NOMO-1 treated with DMSO at 0.1 percent for 48 hours (cell line): ENCODE data around the gene SAMD11.

Experiments used
- DNase-seq: peaks from one replicate; lab custom pipeline; 2025; ENCODE audit not compliant: unreplicated experiment; lab: John Stamatoyannopoulos, UW

Gene SAMD11

GRCh38 chr1:905071-905749, 18.5 kb upstream of the SAMD11 start:
- DNase-seq: peak; percentile 10

DNA sequence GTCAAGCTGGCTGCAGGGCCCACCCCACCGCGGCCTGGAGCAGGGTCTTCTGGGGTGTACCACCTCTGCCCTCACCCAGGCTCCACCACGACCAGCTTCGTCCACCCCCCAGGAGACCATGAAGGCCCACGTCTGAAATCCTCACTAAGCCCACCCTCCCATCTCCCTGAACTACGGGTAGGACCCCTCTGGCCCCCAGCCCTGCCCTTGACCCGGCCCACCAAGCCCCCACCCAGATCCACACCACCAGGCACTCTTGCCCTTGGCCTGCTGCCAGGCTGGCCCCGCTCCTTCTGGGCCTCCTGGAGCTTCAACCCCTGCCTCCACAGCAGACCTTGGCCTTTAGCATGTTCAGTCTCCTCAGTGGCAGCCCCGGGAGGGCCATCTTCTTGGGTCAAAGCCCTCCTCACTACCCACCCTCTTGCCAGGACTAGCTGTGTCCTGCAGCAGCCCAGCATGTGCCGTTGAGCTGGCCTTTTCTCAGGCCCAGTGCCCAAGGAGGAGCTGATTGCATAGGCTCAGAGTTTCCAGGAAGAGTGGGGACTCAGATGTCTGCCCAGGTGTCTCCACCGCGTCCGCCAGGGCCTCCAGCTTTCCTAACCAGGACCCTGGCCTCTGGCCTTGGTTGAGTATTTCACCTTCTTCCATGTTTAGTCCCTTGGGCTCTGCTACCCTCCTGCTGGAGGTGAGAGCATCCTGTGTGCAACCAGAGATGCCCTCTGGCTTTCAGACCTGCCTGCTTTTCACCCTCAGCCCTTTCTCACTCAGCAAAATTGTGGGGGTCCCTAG, 17.7 kb upstream of the SAMD11 start:
- no peak for DNase-seq

- peak; percentile 79 for DNase-seq
Observed at GRCh38 chr1:906600-907420, 16.9 kb upstream of the SAMD11 start.

DNA sequence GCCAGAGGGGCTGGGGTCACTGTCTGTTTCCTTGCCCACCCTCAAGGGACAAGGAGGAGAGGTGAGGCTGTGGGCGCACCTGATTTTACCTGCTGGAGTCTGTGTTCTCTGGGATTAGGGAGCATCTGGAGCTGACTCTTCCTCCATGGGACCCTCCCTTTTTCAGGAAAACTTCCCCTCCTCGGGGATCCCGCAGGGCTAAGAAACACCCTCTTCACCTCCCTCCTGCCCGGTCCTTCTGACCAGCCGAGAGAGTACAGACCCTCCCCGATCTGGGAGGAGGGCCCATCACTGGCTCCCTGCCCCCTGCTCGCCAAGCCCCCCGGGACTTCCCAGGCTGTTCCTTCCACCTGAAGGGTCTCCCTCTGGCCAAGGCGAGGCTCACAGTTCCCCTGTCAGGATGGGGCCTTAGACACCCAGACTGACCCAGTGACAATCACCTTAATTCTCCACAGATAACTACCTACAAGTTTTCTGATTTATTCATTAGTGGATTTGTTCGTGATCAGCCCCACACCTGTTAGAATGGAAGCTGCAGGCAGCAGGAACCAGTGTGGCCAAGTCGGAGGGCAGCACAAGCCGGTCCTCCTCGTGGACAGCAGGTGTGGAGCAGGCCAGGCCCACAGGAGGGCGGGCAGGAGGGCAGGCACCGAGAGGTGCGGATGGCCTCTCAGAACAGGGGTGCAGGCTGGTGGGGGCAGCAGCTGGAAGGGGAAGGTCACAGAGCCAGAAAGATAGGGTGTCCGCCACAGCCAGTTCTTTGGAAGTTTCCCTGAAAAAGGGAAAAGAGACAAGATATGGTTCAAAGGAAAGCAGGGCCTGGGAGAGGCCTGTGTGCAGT, 15.9 kb upstream of the SAMD11 start:
- no peak for DNase-seq

GRCh38 chr1:908661-909060, 15.1 kb upstream of the SAMD11 start:
- DNase-seq: no peak

- no peak for DNase-seq
Observed at GRCh38 chr1:909861-910310, 13.8 kb upstream of the SAMD11 start.

GRCh38 chr1:910311-910880, 13.3 kb upstream of the SAMD11 start:
- no peak for DNase-seq

DNA sequence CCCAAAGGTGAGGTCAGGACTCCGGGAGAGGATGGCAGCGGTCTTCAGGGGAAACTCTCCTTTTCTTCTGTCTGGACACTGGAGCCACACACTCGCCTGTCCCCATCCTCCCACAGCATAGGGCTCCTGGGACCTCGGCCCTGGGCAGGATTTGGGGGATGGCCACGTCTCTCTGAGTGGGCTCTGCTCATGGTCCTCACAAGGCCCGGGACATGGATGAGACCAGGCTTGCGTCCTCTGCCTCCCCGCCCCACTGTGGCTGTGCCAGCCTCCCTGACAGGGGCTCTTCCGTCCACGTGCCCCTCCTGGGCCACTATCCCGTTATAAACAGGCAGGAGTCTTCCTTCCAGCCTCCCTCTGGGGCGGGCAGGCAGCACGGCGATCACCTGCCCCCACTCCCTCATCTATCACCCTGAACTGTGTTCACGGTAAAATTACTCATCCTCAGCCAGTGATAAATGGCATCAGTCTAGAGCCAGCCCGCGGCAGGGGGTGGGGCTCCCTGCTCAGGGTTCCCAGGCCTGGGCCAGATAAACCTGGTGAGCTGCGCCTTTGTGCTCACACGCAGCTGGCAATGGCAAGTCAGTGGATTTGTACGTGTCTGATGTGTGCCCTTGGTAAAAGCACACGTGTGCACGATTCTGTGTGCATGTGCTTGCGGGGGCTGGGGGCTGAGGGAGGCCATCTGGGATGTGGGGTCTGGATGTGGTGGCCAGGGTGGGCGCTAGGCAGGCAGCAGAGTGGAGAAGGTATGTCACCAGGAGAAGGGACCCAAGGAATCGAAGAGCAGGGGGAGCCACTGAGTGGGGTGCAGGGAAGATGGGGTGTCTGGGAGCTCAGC, 12.6 kb upstream of the SAMD11 start:
- DNase-seq: no peak

- DNase-seq: no peak
Observed at GRCh38 chr1:911875-912739, 11.6 kb upstream of the SAMD11 start.

GRCh38 chr1:912740-913301, 10.9 kb upstream of the SAMD11 start:
- DNase-seq: peak; percentile 47

GRCh38 chr1:913491-914130, 10.1 kb upstream of the SAMD11 start:
- no peak for DNase-seq

GRCh38 chr1:914131-914890, 9.4 kb upstream of the SAMD11 start:
- DNase-seq: no peak

DNA sequence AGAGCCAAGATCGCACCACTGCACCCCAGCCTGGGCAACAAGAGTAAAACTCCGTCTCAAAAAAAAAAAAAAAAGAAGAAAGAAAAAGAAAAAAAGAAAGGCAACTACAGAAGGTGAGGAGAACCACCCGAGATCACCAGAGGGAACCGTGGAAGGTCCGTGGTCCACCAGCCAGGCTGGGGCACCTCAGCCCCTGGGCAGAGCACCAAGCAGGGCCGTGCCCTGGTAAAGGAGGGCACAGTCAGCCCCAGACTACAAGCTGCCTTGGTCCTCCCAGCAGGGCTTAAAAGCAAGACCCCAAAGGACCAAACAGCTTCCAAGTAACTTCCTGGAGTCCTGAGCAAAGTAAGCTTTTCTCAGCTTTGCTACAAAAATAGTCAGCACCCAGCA, 8.8 kb upstream of the SAMD11 start:
- no peak for DNase-seq

DNA sequence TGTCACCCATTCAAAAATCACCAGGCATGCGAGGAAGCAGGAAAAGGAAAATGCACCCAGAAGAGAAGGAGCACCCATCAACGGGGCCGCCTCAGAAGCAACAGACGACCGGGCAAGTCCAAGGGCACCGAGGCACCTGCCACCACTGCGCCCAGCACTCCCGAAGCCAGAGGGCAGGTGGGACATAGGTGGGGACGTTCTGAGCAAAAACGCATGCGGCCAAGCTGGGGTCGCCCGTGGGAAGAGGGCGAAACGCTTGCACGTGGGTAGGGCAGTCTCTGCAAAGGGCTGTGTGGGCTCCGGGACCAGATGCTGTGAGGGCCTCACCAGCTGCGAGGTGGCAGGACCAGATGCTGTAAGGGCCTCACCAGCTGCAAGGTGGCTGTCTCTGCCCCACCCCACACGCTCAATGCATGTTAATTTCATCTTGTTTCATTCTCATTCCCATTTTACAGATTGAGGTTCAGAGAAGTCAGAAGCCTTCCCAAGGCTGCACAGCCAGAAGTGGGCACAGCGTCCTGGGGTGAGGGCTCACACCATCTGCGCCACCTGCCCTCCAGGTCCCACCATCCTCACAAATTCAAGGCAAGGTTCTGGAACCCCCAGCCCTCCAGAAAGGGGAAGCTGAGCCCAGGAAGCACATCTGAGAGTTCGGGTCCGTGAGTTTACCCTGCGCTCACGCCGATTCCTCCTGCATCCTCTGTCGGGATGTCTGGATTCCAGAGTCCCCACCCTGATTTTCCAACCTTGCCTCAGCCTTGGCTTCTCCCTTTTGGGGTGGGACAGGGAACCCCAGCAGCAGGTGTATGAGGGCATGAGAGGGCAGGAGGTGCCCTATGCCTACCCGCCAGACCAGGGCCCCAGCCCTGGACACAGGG, 8.2 kb upstream of the SAMD11 start:
- no peak for DNase-seq

DNA sequence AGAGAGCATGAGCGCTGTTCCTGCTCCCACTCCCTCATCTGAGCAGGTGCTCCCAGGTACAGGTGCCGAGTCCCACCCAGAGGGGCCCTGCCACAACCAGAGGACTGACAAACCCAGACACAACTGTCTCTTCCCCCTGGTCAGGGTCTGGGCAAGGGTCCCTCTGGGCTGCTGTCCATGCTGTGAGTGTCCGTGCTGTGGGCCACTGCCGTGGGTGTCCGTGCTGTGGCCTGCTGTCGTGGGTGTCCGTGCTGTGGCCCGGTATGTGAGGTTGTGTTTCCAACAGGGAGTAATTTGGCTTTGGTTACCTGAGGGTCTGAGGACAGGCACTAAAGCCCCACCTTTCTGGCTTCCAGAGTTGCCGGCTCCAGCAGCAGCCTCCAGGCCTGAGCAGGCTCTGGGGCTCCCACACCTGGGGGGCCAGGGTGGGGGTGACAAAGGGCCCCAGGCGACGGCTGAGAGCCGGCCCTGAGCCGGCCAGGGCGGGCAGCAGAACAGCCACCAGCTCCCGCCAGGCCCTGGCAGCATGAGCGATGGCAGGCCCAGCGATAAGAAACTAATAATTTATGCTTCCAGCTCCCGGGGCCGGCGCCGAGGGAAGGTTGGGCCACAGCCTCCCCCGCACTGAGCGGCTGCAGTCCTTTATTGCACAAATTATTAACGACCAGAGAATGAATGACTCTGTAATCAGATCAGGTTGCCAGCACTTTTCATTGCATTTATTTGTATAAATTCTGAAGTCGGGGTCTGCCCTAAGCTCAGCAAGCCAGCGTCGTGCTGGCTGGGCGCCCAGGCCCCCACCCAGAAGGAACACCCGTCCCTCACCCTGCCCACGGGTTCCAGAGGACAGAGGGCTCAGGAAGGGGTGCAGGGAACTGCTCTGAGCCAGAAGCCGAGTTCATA, 7.3 kb upstream of the SAMD11 start:
- no peak for DNase-seq
